OCI-LY7 (cell line): ENCODE measurements around the gene CLDN16.

Experiments used
- CTCF ChIP-seq: fragments of 200-600 bp; sonication (generic); conservative IDR thresholded peaks from 2 replicates; pipeline ENCODE4 v1.5.1; 2014; ENCODE audit warnings: mild to moderate bottlenecking, antibody characterized with exemption, low read length, moderate library complexity, mixed read lengths
- EZH2phosphoT487 ChIP-seq: fragments of 200-600 bp; sonication (generic); IDR thresholded peaks from 2 replicates; pipeline ENCODE4 v1.6.1; 2018; ENCODE audit warnings: low read depth, borderline replicate concordance, mild to moderate bottlenecking, mixed run types, antibody characterized with exemption, low read length, moderate library complexity, mixed read lengths

DNA sequence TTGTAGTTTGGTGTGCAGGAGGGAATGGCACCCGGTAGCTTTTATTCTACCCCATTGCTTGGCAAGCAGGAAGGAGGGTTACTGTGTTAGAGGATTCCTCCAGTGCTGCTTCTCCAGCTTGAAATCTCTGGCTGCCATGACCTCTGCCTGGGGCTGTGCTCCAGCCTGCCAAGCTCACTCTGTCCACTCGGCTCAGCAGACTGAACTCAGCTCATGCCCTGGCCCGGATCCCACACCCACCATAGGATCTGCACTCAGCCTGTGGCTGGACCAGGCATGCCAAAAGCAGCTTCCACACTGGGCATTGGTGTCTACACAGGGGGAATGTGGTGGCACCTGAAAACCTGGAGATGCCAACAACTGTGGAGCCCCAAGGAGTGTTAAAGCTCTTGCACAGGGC is 26.3 kb downstream of the CLDN16 start:
- TF ChIP-seq CTCF (no peak), EZH2phosphoT487 (no peak)
